Measurements from ENCODE around the gene NOXA1. TPM values are rescaled to one million over a fixed set of nuclear protein-coding genes. Genes with fewer than 3 reads are reported as not detected.

Gene NOXA1
- total and polyA plus RNA-seq, 2 of the 8 experiments (the other 6 are each of a cell fraction or from before 2014, with no cell fraction given), result 0.34 to 0.91 TPM

- Histone ChIP-seq H3K4me2 (ENCODE audit: insufficient read depth in 1 of 2, low read depth in 2 of 2, low read length in 2 of 2) (no peak overlapping the region), H3K9ac (replicated peaks in 1 of 4; ENCODE audit: extremely low read depth in 1 of 4, low read depth in 3 of 4, low read length in 3 of 4) (no peak overlapping the region)
- no peak for DNase-seq (ENCODE audit: low read depth in 1 of 2, low spot score in 2 of 2)
- TF ChIP-seq EZH2 (IDR thresholded peaks at IDR 0.05; ENCODE audit: low read depth, low read length, severe bottlenecking), result no peak
- TF ChIP-seq HDAC2 (IDR thresholded peaks at IDR 0.05; ENCODE audit: borderline replicate concordance in 1 of 2, low read depth in 2 of 2, low read length in 2 of 2), result no peak
- no peak for TF ChIP-seq CBX8 (IDR thresholded peaks at IDR 0.05; ENCODE audit: borderline replicate concordance, low read depth, low read length)
- TF ChIP-seq CREB1 (IDR thresholded peaks at IDR 0.05), result no peak
- TF ChIP-seq CTCF (IDR thresholded peaks at IDR 0.05; ENCODE audit: control extremely low read depth in 1 of 3, insufficient read depth in 1 of 3, low read depth in 1 of 3, low read length in 3 of 3), result no peak
- TF ChIP-seq TCF12 (IDR thresholded peaks at IDR 0.05; ENCODE audit: low read depth, low read length), result no peak
Observed at GRCh38 chr9:137456061-137456863, 33.1 kb downstream of the NOXA1 start.

More at GRCh38 chr9:137456061-137456863, 33.1 kb downstream of the NOXA1 start:
- Histone ChIP-seq H3K23ac (ENCODE audit: insufficient read length) (no peak overlapping the region), H3K79me2 (ENCODE audit: control insufficient read depth in 1 of 2, insufficient read depth in 2 of 2, low read length in 2 of 2) (no peaks in the 10 kb centered on the region; a peak in 1 of 4 replicates), H4K8ac (ENCODE audit: extremely low read depth, insufficient read depth, low read length) (no peak overlapping the region), H2BK15ac (ENCODE audit: low read length) (no peak overlapping the region), H3K4me3 (ENCODE audit: extremely low read depth in 1 of 4, insufficient read depth in 2 of 4, low read depth in 3 of 4, low read length in 4 of 4) (no peak overlapping the region), H3K14ac (ENCODE audit: insufficient read length) (no peak overlapping the region), H3K27ac (ENCODE audit: low read depth, low read length) (no peak overlapping the region), H3K4ac (replicated peaks; ENCODE audit: insufficient read length, low read depth, low read length) (no peak overlapping the region), H3K18ac (ENCODE audit: extremely low read depth, low read length) (no peak overlapping the region), H2BK20ac (ENCODE audit: low read length) (no peak overlapping the region), H2AK5ac (ENCODE audit: low read depth, low read length) (no peak overlapping the region), H2AFZ (ENCODE audit: low read length) (no peak overlapping the region), H3K56ac (replicated peaks; ENCODE audit: insufficient read length, low read depth, low read length) (no peak overlapping the region), H2BK12ac (ENCODE audit: low read depth, low read length) (no peak overlapping the region), H3K23me2 (ENCODE audit: low read depth, low read length) (peaks cover 13% of the 10 kb centered on the region; the same call in 1 of the 2 replicates), H4K5ac (ENCODE audit: insufficient read length, low read depth, low read length) (no peak overlapping the region), H3K9me3 (ENCODE audit: insufficient read depth in 2 of 2, low read depth in 1 of 2, low read length in 1 of 2) (no peaks in the 10 kb centered on the region), H2BK5ac (ENCODE audit: low read depth, low read length) (no peak overlapping the region), H4K91ac (replicated peaks; ENCODE audit: insufficient read length, low read length) (no peak overlapping the region), H3K79me1 (ENCODE audit: low read depth, low read length) (peaks cover 3% of the 10 kb centered on the region; the same call in 1 of the 2 replicates), H2BK120ac (replicated peaks; ENCODE audit: low read depth, low read length) (no peak overlapping the region), H3K4me1 (replicated peaks in 1 of 4; ENCODE audit: control insufficient read depth in 3 of 4, insufficient read depth in 4 of 4, low read length in 3 of 4) (peaks cover 0 to 25% (median 20%) of the 10 kb centered on the region in 4 experiments; a peak in 6 of 7 replicates), H4K20me1 (replicated peaks in 1 of 2; ENCODE audit: control insufficient read depth in 1 of 2, insufficient read depth in 2 of 2, low read length in 2 of 2) (peaks cover 0 to 13% of the 10 kb centered on the region in 2 experiments), H3K27me3 (replicated peaks in 1 of 4; ENCODE audit: control insufficient read depth in 3 of 4, extremely low read depth in 1 of 4, insufficient read depth in 3 of 4, low read length in 3 of 4) (peaks cover 0 to 8% (median 2%) of the 10 kb centered on the region in 4 experiments; a peak in 3 of 7 replicates), H3K36me3 (ENCODE audit: control insufficient read depth in 2 of 4, insufficient read depth in 4 of 4, low read length in 3 of 4) (peaks cover 0 to 14% (median 7%) of the 10 kb centered on the region in 4 experiments; a peak in 7 of 8 replicates)
- 92% methylated on average over 12 of the region's 12 CpGs; no CpG with 5 or more reads in 1 of the 2 experiments for WGBS, 2 experiments (ENCODE audit: extremely low coverage in 1 of 2, insufficient coverage in 1 of 2, insufficient read length in 1 of 2, insufficient replicate concordance in 2 of 2, low coverage in 1 of 2, low lambda C conversion rate in 2 of 2, missing lambda C conversion rate in 1 of 2)
- FAIRE-seq, result no peak
- POLR2A ChIA-PET (ENCODE audit: partially characterized antibody), result interaction anchor here (1.6 to 3.6 kb wide), 2 partner anchors 12 to 216 kb away, joined by 5 to 28 read pairs; partner anchors contain the start of gene TUBB4B
- CTCF ChIA-PET (ENCODE audit: partially characterized antibody), result interaction anchor here (0.7 to 1.4 kb wide), 6 partner anchors 11 to 153 kb away, joined by 3 to 5 read pairs (median 4); no protein-coding TSS in a partner anchor
